HepG2 (cell line): ENCODE results near the gene NTN3. TPM values are rescaled to one million over a fixed set of nuclear protein-coding genes. Genes with fewer than 3 reads are reported as not detected.

Source experiments
- ATAC-seq: fragments of 200-7000 bp; cut with Tn5 transposase; 3 replicates; pipeline ENCODE4 v1.9.1; 2020; ENCODE audit warnings: mild to moderate bottlenecking, moderate library complexity
- BruUV-seq: library from RNA; stranded (reverse); fragments of 400-500 nt; replicated peaks from 2 replicates; lab custom pipeline; 2021; lab: Mats Ljungman, UMichigan
- CTCF ChIA-PET: fragments of 300-600 bp; formaldehyde crosslinking; extraction: SDS; loops from one replicate; lab custom pipeline; 2021; ENCODE audit warnings: low total read pairs, inconsistent platforms, low intra/inter-chr PET ratio; lab: Yijun Ruan, JAX
- POLR2A ChIA-PET: fragments of 350-600 bp; sonication (Branson Sonifier 250); formaldehyde crosslinking; loops from one replicate; lab custom pipeline; 2020; ENCODE audit warnings: antibody characterized with exemption, inconsistent platforms; lab: Yijun Ruan, JAX
- DNase-seq: peaks from one replicate; pipeline ENCODE4 v3.0.0-alpha.2; 2015; ENCODE audit warnings: low spot score
- FAIRE-seq: peaks from 3 replicates; lab custom pipeline; 2011; peaks lifted over from hg19 to GRCh38; lab: Jason Lieb, UNC
- H2AFZ ChIP-seq: one replicate; pipeline ENCODE4 v1.6.1; 2011; ENCODE audit warnings: low read length, inconsistent platforms
- H3K27ac ChIP-seq: fragments of 300-600 bp; 3 replicates; pipeline ENCODE4 v1.8.0; 2011; ENCODE audit warnings: mixed run types, mild to moderate bottlenecking, mixed read lengths, low read length, inconsistent platforms; ENCODE audit not compliant: insufficient read depth; ENCODE audit errors: extremely low read length
- H3K27me3 ChIP-seq, 2 experiments: fragments of 200-600 bp in 1 of 2; 2 replicates in 1 of 2; 3 replicates in 1 of 2; pipeline versions ENCODE4 v1.6.0 to v1.8.0; 2011; ENCODE audit warnings: low read length in 2 of 2, mild to moderate bottlenecking in 2 of 2, moderate library complexity in 2 of 2, inconsistent platforms in 1 of 2; ENCODE audit not compliant: insufficient read depth in 2 of 2, control insufficient read depth in 1 of 2
- H3K36me3 ChIP-seq, 2 experiments: fragments of 200-600 bp in 1 of 2; replicated peaks in 1 of 2; 2 replicates in 1 of 2; 3 replicates in 1 of 2; pipeline versions ENCODE4 v1.5.1 to v1.8.0; 2011; ENCODE audit warnings: low read length in 2 of 2, inconsistent platforms in 1 of 2; ENCODE audit not compliant: insufficient read depth in 2 of 2, control insufficient read depth in 1 of 2
- H3K4me1 ChIP-seq: 2 replicates; pipeline ENCODE4 v1.5.1; 2012; ENCODE audit warnings: low read length, inconsistent platforms; ENCODE audit not compliant: insufficient read depth
- H3K4me2 ChIP-seq: 2 replicates; pipeline ENCODE4 v1.6.0; 2011; ENCODE audit warnings: low read depth, low read length, inconsistent platforms
- H3K4me3 ChIP-seq, 3 experiments: fragments of 200-600 bp in 1 of 3; sonication (generic), shearing (Covaris generic) in 1 of 3; replicated peaks in 1 of 3; 2 replicates each; pipeline ENCODE4 v1.5.1; 2011 to 2016; ENCODE audit warnings: low read length in 3 of 3, inconsistent platforms in 2 of 3, low read depth in 2 of 3, mild to moderate bottlenecking in 2 of 3, control low read depth in 1 of 3, mixed read lengths in 1 of 3; ENCODE audit not compliant: insufficient read depth in 1 of 3
- H3K79me2 ChIP-seq: one replicate; pipeline ENCODE4 v1.6.1; 2011; ENCODE audit warnings: low read length, inconsistent platforms; ENCODE audit not compliant: insufficient read depth
- H3K9ac ChIP-seq: 2 replicates; pipeline ENCODE4 v1.6.0; 2011; ENCODE audit warnings: mild to moderate bottlenecking, low read depth, low read length, inconsistent platforms; ENCODE audit not compliant: insufficient read depth
- H3K9me3 ChIP-seq: 2 replicates; pipeline ENCODE4 v1.5.1; 2012; ENCODE audit warnings: mild to moderate bottlenecking, low read length
- H4K20me1 ChIP-seq: 2 replicates; pipeline ENCODE4 v1.6.0; 2011; ENCODE audit warnings: inconsistent platforms, mild to moderate bottlenecking, low read length, moderate library complexity; ENCODE audit not compliant: insufficient read depth
- ETV5 ChIP-seq: IDR thresholded peaks from 2 replicates; pipeline ENCODE4 v1.6.1; 2018; ENCODE audit warnings: missing biosample characterization, missing genetic modification reagents, inconsistent platforms, borderline replicate concordance
- FOXO1 ChIP-seq: sonication (generic); formaldehyde crosslinking; IDR thresholded peaks from 2 replicates; pipeline ENCODE4 v1.4.0; 2020; ENCODE audit warnings: missing genetic modification reagents
- FOXP1 ChIP-seq, 2 experiments: fragments of 450-650 bp in 1 of 2; IDR thresholded peaks; 2 replicates each; pipeline ENCODE4 v1.6.1; 2017 to 2018; ENCODE audit warnings: antibody characterized with exemption in 1 of 2
- HBP1 ChIP-seq: IDR thresholded peaks from 2 replicates; pipeline ENCODE4 v1.6.1; 2016; ENCODE audit warnings: low read depth, control low read depth
- HDAC6 ChIP-seq: fragments of 200-600 bp; sonication (generic); IDR thresholded peaks from 2 replicates; pipeline ENCODE4 v1.7.0; 2017; ENCODE audit warnings: mild to moderate bottlenecking, antibody characterized with exemption, low read length, low read depth
- HHEX ChIP-seq: IDR thresholded peaks from 2 replicates; pipeline ENCODE4 v1.6.1; 2016; ENCODE audit warnings: control low read depth
- MTERF4 ChIP-seq: sonication (generic); formaldehyde crosslinking; IDR thresholded peaks from 2 replicates; pipeline ENCODE4 v1.8.0; 2023; ENCODE audit warnings: mild to moderate bottlenecking, missing genetic modification reagents
- PAXIP1 ChIP-seq: sonication (generic); formaldehyde crosslinking; conservative IDR thresholded peaks from 2 replicates; pipeline ENCODE4 v1.4.0; 2020; ENCODE audit warnings: mild to moderate bottlenecking, missing genetic modification reagents, moderate library complexity
- ZNF224 ChIP-seq: sonication (generic); formaldehyde crosslinking; IDR thresholded peaks from 2 replicates; pipeline ENCODE4 v1.5.0; 2020; ENCODE audit warnings: mild to moderate bottlenecking, missing genetic modification reagents
- ZNF281 ChIP-seq: sonication (generic); formaldehyde crosslinking; IDR thresholded peaks from 2 replicates; pipeline ENCODE4 v1.4.0; 2020; ENCODE audit warnings: missing genetic modification reagents, borderline replicate concordance
- ZNF292 ChIP-seq: sonication (generic); formaldehyde crosslinking; IDR thresholded peaks from 2 replicates; pipeline ENCODE4 v1.8.1; 2022; ENCODE audit warnings: mild to moderate bottlenecking, low read depth, missing genetic modification reagents, borderline replicate concordance
- ZNF414 ChIP-seq: sonication (generic); formaldehyde crosslinking; IDR thresholded peaks from 2 replicates; pipeline ENCODE4 v1.5.0; 2020; ENCODE audit warnings: missing genetic modification reagents
- ZNF766 ChIP-seq: sonication (generic); formaldehyde crosslinking; IDR thresholded peaks from 2 replicates; pipeline ENCODE4 v1.5.0; 2020; ENCODE audit warnings: missing genetic modification reagents, borderline replicate concordance
- WGBS: methylation state at CpG from one replicate; pipeline ENCODE4 v1.1.6; 2017; ENCODE audit warnings: low lambda C conversion rate; 5-methylcytosine and 5-hydroxymethylcytosine counted together
- in situ Hi-C: cut with HindIII; loops from 2 replicates; pipeline ENCODE4 v1.10.0; 2017; ENCODE audit warnings: low pct_unique_long_range_greater_than_20kb; ENCODE audit not compliant: extremely low pct_ligation_motif_present
- intact Hi-C: fragments of 100-400 bp; cut with micrococcal nuclease; formaldehyde crosslinking; loops from one replicate; pipeline ENCODE4 v1.10.0; 2022; ENCODE audit not compliant: unreplicated experiment
- polyA plus RNA-seq, 8 experiments: library from polyadenylated mRNA; depleted of rRNA in 3 of 8; stranded (reverse) in 7 of 8; unstranded in 1 of 8; fragments of >200 nt; fragmentation: Illumina TruSeq in 4 of 8; extraction: Trizol in 4 of 8; gene quantifications; 2 replicates each; pipeline versions ENCODE4 v1.2.1 to v1.2.3, GENCODE V29; 2011 to 2016; ENCODE audit warnings: low read depth in 4 of 8, missing spikeins in 1 of 8, mixed read lengths in 1 of 8; ENCODE audit not compliant: insufficient read depth in 1 of 8
- total RNA-seq, 5 experiments: library from RNA; depleted of rRNA; stranded (reverse); fragments of >200 nt; fragmentation: Illumina TruSeq; extraction: Trizol; gene quantifications; 2 replicates each; pipeline ENCODE4 v1.2.3, GENCODE V29; 2016; ENCODE audit warnings: low read depth in 1 of 5

The NTN3 gene
- total and polyA plus RNA-seq, 2 of the 13 experiments (the other 11 are each of a cell fraction or from before 2014, with no cell fraction given), result 0.09 to 0.20 TPM

- WGBS, result 53% methylated on average over 4 of the region's 14 CpGs
- Histone ChIP-seq H3K27me3 (no peaks in the 10 kb centered on the region; a peak in 1 of 5 replicates), H3K9ac (peak overlapping the region; percentile 93), H3K4me3 (peak overlapping the region; percentile 89 to 97 (median 94)), H3K4me2 (peak overlapping the region; percentile 84), H3K27ac (peak overlapping the region; percentile 91), H3K79me2 (peaks cover 49% of the 10 kb centered on the region), H4K20me1 (peaks cover 52% of the 10 kb centered on the region), H3K4me1 (peaks cover 68% of the 10 kb centered on the region), H3K36me3 (peaks cover 2 to 14% of the 10 kb centered on the region in 2 experiments; a peak in 4 of 5 replicates), H3K9me3 (no peaks in the 10 kb centered on the region), H2AFZ (no peak overlapping the region)
- intact Hi-C loops (no loop called here), in situ Hi-C loops (no loop called here)
- FAIRE-seq (no peak), DNase-seq (no peak), ATAC-seq (no peak)
- ChIA-PET POLR2A (interaction anchor here (0.6 to 4.2 kb wide), 7 partner anchors 9 to 743 kb away, joined by 3 to 42 read pairs (median 4); partner anchors contain the start of gene PDPK1), CTCF (no interaction called here)
- BruUV-seq, result TSS peak; percentile 60
- peak; percentile 19; the same call in 1 of the 2 replicates for TF ChIP-seq ETV5
- peak; percentile 31; the same call in 1 of the 2 replicates for TF ChIP-seq ZNF281 (CRISPR knock-in tag)
- 0 out of 2 replicates have a peak, but pooled peaks have one; percentile 19 for TF ChIP-seq HBP1 (CRISPR knock-in tag)
- no peak for TF ChIP-seq ZNF766 (CRISPR knock-in tag)
- no peak for TF ChIP-seq HDAC6
- no peak for TF ChIP-seq ZNF414 (CRISPR knock-in tag)
- no peak for TF ChIP-seq ZNF224 (CRISPR knock-in tag)
- TF ChIP-seq FOXP1 (IDR thresholded peaks at IDR 0.05), result no peak
- TF ChIP-seq FOXP1 (CRISPR knock-in tag; IDR thresholded peaks at IDR 0.05), result 0 out of 2 replicates have a peak, but pooled peaks have one; percentile 26
- TF ChIP-seq HHEX (CRISPR knock-in tag), result no peak
- TF ChIP-seq ZNF292 (CRISPR knock-in tag), result no peak
- TF ChIP-seq FOXO1, result peak; percentile 21; the same call in 1 of the 2 replicates
- TF ChIP-seq MTERF4 (CRISPR knock-in tag), result 0 out of 2 replicates have a peak, but pooled peaks have one; percentile 30
- TF ChIP-seq PAXIP1 (CRISPR knock-in tag), result no peak
These were observed 44.2 kb downstream of the NTN3 start for GRCh38 chr16:2515180-2515851.
